GM19324 (cell line): ENCODE measurements around the gene NDUFS7.

Experiments
- ATAC-seq: cut with Tn5 transposase; IDR thresholded peaks from one replicate; pipeline ENCODE4 v1.9.1; 2021; ENCODE audit warnings: mild to moderate bottlenecking, moderate library complexity; ENCODE audit not compliant: unreplicated experiment, low FRiP score

The NDUFS7 gene

DNA sequence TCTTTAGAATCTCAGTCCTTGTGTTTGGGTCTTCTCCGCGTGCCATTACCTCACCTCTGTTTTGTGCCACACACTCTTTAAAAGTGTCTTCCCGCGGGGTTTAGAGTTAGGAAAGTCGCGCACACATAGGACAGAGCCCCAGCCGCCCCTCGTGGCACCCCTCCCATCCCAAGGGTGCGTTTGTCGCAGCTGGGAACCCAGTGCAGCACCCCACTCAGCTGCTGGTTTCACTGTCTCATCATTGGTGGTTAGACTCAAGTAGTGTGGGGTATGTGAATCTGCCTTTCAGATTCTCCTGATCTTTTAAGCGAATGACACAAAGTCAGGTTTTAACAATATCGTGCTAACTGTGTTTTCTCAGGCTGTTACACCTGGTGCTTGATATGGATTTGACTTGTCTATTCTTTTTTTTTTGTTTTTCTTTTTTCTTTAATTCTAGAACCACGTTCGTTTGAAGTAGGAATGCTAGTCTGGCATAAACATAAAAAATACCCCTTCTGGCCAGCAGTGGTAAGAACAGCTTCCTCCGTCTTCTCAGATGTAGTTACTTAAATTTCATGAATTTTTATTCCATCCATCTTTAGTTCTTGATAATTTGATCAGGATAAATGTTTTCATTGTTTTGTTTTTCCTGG is 19.5 kb upstream of the NDUFS7 start:
- ATAC-seq, result no peak

DNA sequence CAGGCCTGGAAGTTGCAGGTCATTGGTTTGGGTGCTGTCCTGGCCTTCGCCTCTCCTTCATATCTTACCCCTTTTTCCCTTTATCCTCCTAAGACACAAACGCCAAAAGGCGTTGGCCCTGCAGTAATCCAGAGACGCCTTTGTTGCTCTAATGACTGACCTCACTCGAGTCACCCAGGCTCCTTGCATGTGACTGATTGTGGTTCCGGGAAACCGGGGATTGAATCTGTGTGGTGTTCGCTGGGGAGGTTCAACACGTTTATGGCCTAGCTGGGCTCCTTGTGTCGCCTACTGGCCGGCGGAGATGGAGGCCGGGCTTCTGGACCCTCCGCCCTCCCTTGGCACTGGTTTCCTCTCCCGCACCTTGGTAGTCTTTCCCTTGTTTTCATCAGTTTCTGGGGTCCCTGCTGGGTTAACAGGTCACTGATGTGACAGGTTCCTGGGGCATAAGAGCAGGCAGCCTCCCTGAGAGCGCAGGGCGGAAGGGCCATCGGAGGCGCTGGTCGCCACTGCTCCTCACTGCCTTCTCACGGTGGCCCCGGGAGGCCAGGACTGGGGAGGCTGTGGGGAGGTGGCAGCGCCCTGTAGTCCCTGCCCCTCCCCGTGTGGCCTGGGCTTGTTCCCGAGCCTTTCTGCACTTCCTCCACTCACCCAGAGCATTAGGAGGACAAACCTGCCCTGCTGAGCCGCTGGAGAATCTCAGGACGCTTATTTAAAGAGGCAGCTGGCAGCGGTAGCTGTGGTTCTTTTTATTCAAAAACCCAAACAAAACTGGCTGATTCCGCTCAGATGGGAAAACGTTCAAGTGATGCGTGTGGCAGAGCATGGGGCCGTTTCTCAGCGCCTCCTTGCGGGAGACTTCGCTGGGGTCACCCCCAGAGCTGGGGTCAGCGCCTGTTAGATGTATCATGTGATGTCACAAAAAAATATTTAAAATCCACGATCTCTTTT is 18.1 kb upstream of the NDUFS7 start:
- ATAC-seq, result no peak

DNA sequence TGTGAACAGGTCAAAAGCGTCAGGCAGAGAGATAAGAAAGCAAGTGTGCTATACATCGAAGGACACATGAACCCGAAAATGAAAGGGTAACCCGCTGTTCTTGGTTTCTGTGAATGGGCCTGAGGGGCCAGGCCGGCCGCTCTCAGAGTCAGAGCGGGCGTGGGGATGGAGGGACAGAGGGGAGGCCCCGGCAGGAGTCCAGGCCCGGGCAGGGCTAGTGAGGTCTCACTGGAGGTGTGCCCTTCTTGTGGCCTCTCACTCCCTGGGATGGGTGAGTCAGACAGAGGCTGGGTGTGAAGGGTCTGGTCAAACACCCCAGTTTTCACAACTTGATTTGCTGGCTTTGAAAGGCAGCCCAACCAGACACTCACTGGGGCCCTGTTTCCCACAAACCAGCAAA is 17.4 kb upstream of the NDUFS7 start:
- ATAC-seq, result no peak

DNA sequence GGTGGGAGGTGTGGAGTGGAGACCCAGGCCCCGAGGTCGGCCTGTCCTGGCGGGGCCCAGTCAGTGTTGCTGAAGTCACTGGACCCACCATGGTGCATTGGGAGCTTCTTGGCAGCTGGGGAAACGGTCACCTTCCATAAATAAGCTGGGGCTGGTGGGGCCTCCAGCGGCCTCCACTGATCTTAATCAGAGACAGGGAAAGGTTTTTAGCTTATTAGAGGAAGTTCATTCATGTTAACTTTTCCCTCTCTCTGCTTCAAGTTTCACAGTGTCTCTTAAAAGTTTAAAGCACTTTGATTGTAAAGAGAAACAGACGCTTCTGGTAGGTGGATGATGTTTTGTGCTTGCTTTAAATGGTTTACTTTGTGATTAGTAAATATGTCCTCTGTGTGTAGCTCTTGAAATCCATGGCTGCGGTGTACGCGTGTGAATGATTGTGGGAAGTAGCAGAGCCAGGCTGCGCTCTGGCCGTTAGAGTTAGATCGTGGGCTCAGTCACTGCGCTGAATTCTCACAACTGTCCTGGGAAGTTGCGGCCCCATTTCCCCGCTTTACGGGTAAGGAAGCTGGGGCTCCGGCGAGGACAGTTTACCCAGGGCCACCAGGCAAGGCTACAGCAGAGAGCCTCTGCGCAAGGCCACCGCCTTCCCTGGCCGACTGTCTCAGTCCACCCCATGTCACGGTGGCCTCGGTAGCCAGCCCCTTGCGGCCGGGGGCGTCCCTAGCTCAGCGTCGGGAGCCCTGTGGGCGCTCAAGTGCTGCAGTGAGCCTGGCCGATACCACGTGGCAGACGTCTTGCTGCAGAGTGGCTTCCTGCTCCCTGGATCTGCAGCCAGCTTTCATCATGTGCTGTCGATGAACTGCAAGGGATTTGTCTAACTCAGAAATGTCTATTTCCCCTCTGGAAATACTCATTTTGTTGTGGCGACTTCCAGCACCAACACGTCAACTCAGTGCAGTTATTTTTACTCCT is 16.5 kb upstream of the NDUFS7 start:
- ATAC-seq, result no peak

- ATAC-seq, result no peak
These were observed 14.4 kb upstream of the NDUFS7 start for GRCh38 chr19:1369214-1369805.

DNA sequence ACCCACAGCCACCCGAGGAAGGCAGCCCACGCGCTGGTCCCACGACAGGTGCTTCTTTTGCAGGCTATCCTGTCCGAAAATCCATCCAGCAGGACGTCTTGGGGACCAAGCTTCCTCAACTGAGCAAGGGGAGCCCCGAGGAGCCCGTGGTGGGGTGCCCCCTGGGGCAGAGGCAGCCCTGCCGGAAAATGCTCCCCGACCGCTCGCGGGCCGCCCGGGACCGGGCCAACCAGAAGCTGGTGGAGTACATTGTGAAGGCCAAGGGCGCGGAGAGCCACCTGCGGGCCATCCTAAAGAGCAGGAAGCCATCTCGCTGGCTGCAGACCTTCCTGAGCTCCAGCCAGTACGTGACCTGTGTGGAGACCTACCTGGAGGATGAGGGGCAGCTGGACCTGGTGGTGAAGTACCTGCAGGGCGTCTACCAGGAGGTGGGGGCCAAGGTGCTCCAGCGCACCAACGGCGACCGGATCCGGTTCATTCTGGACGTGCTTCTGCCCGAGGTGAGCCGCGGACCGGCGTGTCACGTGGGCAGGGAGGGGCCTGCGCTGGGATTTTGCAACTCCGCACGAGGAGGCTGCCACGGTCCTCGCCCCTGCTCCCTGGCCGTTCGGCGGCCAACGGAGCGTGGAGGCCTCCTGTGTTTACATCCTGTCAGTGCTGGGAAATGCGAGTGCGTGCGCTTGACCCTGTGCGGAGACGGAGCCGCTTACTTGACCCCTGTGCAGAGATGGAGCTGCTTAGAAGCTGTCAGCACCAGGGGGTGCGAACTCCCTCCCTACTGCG is 12.9 kb upstream of the NDUFS7 start:
- ATAC-seq, result no peak

GRCh38 chr19:1373042-1373533 is 10.6 kb upstream of the NDUFS7 start:
- ATAC-seq, result no peak

DNA sequence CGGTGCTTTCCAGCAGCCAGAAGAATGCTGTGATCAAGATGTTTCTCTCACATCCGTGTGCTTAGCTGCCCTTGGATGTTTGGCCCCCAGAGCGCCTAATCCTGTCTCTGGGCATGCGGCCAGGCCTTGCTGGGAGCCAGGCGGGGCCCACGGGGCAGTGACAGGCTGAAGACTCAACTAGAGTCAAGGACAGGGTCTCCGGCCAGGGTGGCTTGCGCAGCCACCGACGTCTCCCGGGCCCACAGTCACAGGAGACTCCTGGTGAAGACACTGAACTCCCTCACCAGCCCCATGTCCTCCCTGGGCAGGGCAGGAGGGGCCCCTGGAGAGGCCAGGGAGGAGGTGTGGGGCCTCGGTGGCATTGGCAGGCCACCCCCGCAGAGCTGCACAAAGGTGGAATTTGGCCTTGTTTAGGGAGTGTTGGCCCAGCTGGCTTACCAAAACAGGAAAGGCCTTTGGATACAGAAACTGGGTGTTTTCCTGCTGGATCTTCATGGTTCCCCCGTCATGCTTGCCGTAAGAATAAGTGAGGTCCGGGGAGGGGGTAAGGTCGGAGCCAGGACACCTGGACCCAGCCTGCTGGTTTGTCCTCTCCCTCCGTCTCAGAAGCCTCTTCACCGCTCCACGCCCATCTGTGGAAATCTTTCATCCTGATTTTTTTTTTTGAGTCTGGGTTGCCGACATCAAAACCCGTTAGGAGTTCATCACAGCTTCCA is 10.0 kb upstream of the NDUFS7 start:
- ATAC-seq, result no peak

GRCh38 chr19:1374250-1374577 is 9.5 kb upstream of the NDUFS7 start:
- ATAC-seq, result no peak

- ATAC-seq, result no peak
These were observed 7.3 kb upstream of the NDUFS7 start for GRCh38 chr19:1376415-1376805.

- ATAC-seq, result no peak
These were observed 6.3 kb upstream of the NDUFS7 start for GRCh38 chr19:1377176-1377964.

DNA sequence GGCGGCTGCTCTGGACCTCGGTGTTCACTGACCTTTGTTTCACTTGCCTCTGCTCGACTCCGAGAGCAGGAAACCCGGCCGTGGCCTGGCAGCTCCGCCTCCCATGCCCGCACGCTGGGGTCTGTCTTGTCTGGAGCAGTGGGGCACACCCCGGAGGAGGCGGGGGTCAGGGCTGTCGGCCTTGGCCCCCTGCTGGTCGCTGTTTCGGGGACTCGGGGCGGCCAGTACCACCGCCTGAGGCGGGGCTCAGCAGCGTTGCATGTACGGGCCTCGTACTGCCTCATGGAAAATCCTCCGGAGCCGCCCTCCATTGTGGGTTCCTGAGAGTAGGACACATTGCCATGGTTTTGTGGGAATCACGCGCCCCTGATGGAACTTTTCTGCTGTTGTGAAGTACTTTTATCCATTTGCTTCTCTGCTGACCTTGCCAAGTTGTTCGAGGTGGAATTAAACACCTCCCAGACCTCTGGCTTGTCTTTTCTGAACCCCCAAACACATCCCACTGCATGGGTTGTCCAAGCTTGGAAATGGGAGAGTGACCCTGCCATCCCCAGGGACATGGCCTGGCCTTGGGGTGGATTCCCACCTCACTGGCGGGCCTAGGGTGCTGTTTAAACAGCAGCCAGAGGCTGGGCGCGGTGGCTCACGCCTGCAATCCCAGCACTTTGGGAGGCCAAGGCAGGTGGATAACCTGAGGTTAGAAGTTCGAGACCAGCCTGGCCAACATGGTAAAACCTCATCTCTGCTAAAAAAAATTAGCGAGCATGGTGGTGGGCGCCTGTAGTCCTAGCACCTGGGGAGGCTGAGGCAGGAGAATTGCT is 5.5 kb upstream of the NDUFS7 start:
- ATAC-seq, result no peak

DNA sequence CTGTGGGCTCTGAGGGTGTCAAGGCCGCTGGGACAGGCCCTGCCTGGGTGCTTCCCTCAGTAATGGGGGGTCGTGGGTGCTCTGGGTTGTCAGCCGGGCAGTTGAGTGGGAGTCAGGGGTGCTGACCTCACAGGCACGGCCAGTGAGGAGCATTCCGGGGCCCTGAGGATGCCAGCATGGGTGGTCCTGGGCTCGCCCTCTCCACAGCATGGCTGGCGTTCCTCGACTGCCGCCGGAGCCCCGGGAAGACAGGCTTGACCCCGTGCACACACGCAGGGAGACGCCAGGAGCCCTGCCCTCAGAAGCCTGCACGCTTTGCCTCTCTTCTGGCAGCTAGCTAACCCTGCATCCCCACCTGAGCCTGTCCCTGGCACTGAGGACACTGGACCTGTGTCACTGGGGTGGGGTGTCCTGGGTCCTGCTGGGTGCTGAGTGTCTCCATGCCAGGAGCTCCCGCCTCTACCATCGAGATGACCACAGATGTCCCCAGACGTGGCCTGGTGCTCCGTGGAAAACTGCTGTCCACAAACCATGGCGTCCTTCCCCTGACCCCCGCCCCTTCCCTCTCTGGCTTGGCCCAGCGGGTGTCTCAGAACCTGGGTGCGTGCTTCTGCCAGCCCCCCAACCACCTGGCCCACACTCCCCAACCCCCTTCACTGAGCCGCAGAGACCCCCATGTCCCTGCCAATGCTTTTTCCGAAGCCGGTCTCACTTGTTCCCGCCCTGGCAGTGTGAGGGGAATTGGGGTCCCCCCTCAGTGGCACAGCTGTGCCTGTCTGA is 4.4 kb upstream of the NDUFS7 start:
- ATAC-seq, result no peak

DNA sequence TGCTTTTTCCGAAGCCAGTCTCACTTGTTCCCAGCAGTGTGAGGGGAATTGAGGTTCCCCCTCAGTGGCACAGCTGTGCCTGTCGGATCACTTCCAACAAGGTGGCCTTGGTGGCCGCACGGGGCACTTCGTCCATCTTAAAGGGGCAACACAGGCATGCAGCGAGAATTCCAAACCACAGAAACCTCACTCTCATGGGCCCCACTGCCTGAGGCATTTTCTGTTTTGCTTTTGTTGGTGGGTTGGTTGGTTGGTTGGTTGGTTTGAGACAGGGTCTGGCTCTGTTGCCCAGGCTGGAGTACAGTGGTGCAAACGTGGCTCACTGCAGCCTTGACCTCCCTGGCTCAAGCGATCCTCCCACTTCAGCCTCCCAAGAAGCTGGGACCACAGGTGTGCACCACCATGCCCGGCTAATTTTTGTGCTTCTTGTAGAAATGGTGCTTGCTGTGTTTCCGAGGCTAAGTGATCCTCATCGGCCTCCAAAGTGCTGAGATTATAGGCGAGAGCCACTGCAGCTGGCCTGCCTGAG is 3.7 kb upstream of the NDUFS7 start:
- ATAC-seq, result no peak

DNA sequence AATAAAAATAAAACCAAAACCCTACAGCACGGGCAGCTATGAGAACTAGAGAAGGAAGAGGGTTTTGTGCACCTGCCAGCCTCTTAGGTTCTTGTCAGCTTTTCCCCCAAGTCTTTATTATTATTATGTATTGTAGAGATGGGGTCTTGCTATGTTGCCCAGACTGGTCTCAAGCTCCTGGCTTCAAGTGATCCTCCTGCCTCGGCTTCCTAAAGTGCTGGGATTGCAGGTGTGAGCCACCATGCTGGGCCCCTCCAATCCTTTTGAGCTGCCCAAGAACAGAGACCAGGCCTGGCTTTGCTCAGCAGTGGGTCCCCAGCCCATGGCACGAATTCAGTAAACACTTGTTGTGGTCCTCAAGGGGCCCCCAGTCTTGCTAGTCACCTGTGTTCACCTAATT is 1.5 kb upstream of the NDUFS7 start:
- no peak for ATAC-seq

GRCh38 chr19:1383017-1383311 is 743 bp upstream of the NDUFS7 start:
- ATAC-seq, result no peak

- ATAC-seq, result no peak
These were observed 367 bp downstream of the NDUFS7 start for GRCh38 chr19:1384085-1384462.
